ENCODE results near the gene CHN1. TPM values are rescaled to one million over a fixed set of nuclear protein-coding genes. Genes with fewer than 3 reads are reported as not detected.

The CHN1 gene
- total RNA-seq, 2 experiments from 2014 or later = 0.11 to 0.50 TPM

DNA sequence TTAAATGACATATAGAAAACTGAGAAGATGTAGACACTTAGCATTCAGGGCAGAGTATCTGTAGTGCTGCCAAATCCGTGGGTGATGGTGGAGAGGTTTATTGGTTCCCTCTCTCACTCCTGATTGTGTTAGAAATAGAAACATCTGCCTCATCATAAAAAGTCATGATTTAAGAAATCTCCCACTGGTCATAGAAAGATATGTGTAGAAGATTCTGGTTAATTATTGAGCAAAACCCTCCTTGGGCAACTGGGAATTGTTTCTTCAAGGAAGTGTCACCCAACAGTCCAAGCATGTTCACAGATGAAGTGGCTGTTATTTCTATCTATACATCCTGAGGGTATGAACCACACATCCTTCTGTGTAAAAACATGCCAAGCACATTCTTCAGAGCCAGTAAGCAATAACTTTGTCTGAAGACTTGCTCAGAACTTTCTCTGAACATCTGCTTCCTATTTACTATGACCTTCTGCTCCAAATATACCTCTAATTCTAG is 207.4 kb downstream of the CHN1 start:
- Mint-ChIP-seq H3K4me3 (no peak overlapping the region), H3K9me3 (ENCODE audit: insufficient read depth) (no peaks in the 10 kb centered on the region), H3K27ac (no peak overlapping the region), H3K4me1 (ENCODE audit: low read depth) (peaks cover 5% of the 10 kb centered on the region), H3K36me3 (ENCODE audit: low read depth) (no peaks in the 10 kb centered on the region), H3K27me3 (ENCODE audit: low read depth) (peaks cover 4% of the 10 kb centered on the region)
- ATAC-seq = no peak
- DNase-seq = no peak
- ChIA-PET POLR2A (no interaction called here), CTCF (interaction anchor here (1.1 to 2.1 kb wide), 3 partner anchors 27 to 99 kb away, joined by 3 to 7 read pairs (median 6); no protein-coding TSS in a partner anchor)

GRCh38 chr2:174796319-174796771 is 208.8 kb downstream of the CHN1 start:
- peaks cover 5% of the 10 kb centered on the region for H3K4me1 Mint-ChIP-seq (ENCODE audit: low read depth)
- H3K36me3 Mint-ChIP-seq (ENCODE audit: low read depth) = no peaks in the 10 kb centered on the region
- no peak for DNase-seq
- peaks cover 4% of the 10 kb centered on the region for H3K27me3 Mint-ChIP-seq (ENCODE audit: low read depth)
- no peak overlapping the region for H3K4me3 Mint-ChIP-seq
- no peak for ATAC-seq
- no peaks in the 10 kb centered on the region for H3K9me3 Mint-ChIP-seq (ENCODE audit: insufficient read depth)
- POLR2A ChIA-PET = no interaction called here
- CTCF ChIA-PET = interaction anchor here (1.3 to 2.1 kb wide), 6 partner anchors 9 to 47 kb away, joined by 3 to 7 read pairs (median 5); no protein-coding TSS in a partner anchor
- H3K27ac Mint-ChIP-seq = no peak overlapping the region

- Mint-ChIP-seq H3K4me1 (ENCODE audit: low read depth) (peaks cover 5% of the 10 kb centered on the region), H3K27me3 (ENCODE audit: low read depth) (no peaks in the 10 kb centered on the region), H3K9me3 (ENCODE audit: insufficient read depth) (no peaks in the 10 kb centered on the region), H3K36me3 (ENCODE audit: low read depth) (no peaks in the 10 kb centered on the region), H3K4me3 (no peak overlapping the region), H3K27ac (no peak overlapping the region)
- DNase-seq = no peak
- ChIA-PET POLR2A (interaction anchor here (0.7 kb wide), 1 partner anchor 100 kb away, joined by 3 read pairs; no protein-coding TSS in a partner anchor), CTCF (interaction anchor here (0.7 to 2.3 kb wide), 8 partner anchors 17 to 216 kb away, joined by 3 to 10 read pairs (median 4); no protein-coding TSS in a partner anchor)
- ATAC-seq = no peak
Observed at GRCh38 chr2:174794851-174795374, 210.3 kb downstream of the CHN1 start.

DNA sequence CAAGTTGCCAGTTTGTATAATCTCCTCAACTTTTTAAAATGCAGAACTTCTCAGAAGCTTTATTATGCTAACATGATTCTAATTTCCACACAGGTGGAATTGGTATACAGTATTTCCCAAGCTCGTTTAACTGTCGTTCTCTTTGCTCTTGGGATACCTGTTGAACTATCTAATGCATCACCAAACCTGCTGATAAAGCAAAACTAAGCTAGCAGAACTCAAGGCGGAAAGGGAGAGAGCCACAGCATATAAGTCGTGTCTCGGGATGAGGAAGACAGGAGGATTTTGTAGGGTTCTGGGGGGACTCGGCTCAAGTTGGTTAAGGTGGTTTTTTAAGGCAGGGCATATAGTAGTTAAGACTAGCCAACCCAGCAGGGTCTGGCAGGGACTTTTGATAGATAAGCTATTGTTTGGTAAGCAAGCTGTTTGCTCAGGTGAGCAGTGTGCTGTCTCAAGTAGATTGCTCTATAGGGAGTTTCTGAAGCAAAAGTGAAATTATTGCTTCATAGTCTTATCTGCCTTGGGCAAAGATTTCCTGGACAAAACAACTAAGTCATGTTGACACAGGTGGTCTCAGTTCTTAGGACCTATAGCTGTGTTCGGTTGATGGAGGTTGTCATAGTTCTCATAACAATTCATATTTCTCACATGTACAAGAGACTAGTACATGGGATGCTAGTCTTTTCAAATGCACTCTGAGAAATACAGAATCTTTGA is 212.7 kb downstream of the CHN1 start:
- Mint-ChIP-seq H3K4me3 (no peak overlapping the region), H3K9me3 (ENCODE audit: insufficient read depth) (no peaks in the 10 kb centered on the region), H3K4me1 (ENCODE audit: low read depth) (peaks cover 15% of the 10 kb centered on the region), H3K27me3 (ENCODE audit: low read depth) (no peaks in the 10 kb centered on the region), H3K27ac (no peak overlapping the region), H3K36me3 (ENCODE audit: low read depth) (no peaks in the 10 kb centered on the region)
- CTCF ChIA-PET = interaction anchor here (0.8 to 1.7 kb wide), 3 partner anchors 15 to 43 kb away, joined by 3 to 4 read pairs (median 3); no protein-coding TSS in a partner anchor
- POLR2A ChIA-PET = no interaction called here
- no peak for DNase-seq
- no peak for ATAC-seq

DNA sequence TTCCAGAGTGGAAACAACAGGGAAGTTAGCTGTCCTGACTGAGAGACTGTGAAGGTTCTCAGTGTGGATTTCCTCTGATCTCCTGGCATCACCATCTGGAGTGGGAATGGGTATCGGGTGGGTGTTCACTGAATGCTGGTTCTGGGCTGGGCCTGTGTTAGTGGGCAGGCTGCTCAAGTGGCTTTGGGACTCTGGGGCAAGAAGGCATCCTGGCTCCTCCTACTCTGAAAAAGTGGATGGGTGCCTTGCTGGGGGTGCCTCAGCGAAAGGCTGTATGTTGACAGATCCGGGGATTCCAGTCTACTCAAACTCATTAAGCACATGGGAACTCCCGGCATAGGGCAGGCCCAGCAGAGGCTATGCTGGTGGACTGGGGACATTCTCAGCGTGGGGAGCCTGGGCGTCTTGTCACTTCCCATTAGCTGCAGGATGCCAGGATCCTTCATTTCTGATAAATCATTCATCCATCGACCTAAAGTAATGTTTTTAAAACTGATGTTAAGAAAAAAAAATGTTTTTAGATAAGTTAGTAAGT is 213.4 kb downstream of the CHN1 start:
- no peak overlapping the region for H3K4me3 Mint-ChIP-seq
- no peak for ATAC-seq
- H3K9me3 Mint-ChIP-seq (ENCODE audit: insufficient read depth) = no peaks in the 10 kb centered on the region
- POLR2A ChIA-PET = no interaction called here
- no peak overlapping the region for H3K27ac Mint-ChIP-seq
- no peak for DNase-seq
- no peaks in the 10 kb centered on the region for H3K36me3 Mint-ChIP-seq (ENCODE audit: low read depth)
- CTCF ChIA-PET = interaction anchor here (0.8 to 1.7 kb wide), 2 partner anchors 16 to 43 kb away, joined by 3 to 4 read pairs; no protein-coding TSS in a partner anchor
- H3K4me1 Mint-ChIP-seq (ENCODE audit: low read depth) = peaks cover 16% of the 10 kb centered on the region
- no peaks in the 10 kb centered on the region for H3K27me3 Mint-ChIP-seq (ENCODE audit: low read depth)

DNA sequence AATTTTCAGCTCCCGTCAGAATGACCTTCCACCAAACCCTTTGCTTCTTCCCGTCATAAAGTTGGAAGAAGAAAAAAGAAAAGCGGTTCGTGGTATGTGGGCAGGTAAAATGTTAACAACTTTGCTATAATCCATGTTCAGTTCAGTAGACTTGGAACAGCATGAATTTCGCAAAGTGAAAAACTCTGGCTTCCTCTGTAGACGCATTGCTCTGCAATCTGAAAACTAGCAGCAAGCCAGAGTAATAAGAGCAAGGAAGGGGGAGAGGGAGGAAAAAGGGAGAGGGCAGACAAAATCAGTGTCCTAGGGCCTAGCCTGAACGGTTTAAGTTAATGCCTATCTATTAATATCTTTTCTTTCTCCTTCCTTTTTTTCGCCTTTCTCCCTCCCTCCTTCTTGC is 214.2 kb downstream of the CHN1 start:
- Mint-ChIP-seq H3K36me3 (ENCODE audit: low read depth) (no peaks in the 10 kb centered on the region), H3K27me3 (ENCODE audit: low read depth) (no peaks in the 10 kb centered on the region), H3K9me3 (ENCODE audit: insufficient read depth) (no peaks in the 10 kb centered on the region), H3K4me3 (no peak overlapping the region), H3K27ac (no peak overlapping the region), H3K4me1 (ENCODE audit: low read depth) (peaks cover 16% of the 10 kb centered on the region)
- ChIA-PET CTCF (interaction anchor here (1.4 kb wide), 1 partner anchor 9 kb away, joined by 3 read pairs; no protein-coding TSS in a partner anchor), POLR2A (no interaction called here)
- no peak for ATAC-seq
- no peak for DNase-seq

DNA sequence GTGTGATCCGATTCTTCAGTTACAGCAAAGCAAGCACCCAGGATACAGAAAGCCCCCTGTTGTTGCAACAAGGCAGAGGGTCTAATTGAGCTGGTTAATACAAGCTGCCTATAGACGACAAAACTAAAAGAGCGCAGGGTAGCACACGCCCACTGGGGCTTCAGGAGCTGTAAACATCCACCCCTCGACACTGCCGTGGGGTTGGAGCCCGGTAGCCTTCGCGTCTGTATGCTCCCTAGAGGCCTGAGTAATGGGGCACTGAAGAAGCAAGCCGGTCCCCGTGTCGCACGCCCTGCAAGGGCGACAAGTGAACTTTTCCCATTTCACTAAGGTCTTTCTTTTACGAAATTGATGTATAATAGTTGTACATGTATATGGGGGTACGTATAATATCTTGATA is 216.2 kb downstream of the CHN1 start:
- Mint-ChIP-seq H3K4me3 (no peak overlapping the region), H3K9me3 (ENCODE audit: insufficient read depth) (no peaks in the 10 kb centered on the region), H3K36me3 (ENCODE audit: low read depth) (no peaks in the 10 kb centered on the region), H3K4me1 (ENCODE audit: low read depth) (peaks cover 11% of the 10 kb centered on the region), H3K27me3 (ENCODE audit: low read depth) (no peaks in the 10 kb centered on the region), H3K27ac (no peak overlapping the region)
- DNase-seq (no peak), ATAC-seq (no peak)
- ChIA-PET POLR2A (no interaction called here), CTCF (interaction anchor here (1.3 kb wide), 1 partner anchor 13 kb away, joined by 3 read pairs; no protein-coding TSS in a partner anchor)

DNA sequence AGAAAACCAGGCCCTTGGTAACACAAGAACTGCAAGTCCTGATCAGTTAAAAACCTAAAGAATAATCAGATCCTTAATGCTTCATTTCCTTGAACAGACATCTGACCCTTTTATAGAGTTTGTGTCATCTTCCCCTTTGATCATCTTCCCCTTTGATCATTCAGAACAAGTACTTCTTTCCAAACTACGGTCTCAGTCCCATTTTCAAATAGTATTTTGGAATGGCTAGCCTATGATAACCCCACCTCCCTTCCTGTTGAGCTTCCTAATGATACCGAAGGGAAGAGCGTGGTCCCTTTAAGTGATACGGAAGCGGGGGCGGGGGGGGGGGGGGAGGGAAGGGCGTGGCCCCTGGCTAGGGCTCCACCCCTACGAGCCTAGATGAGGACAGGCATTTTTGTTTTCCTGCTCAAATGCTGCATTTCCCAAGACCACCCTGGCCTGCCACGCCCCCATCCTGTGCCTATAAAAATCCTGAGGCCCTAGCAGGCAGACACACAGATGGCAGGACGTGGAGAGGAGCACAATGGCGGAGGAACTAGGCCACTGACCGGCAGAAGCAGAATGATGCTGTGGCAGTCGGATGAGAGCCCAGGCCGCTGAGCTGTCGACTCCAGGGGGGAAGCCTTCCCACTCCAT is 216.8 kb downstream of the CHN1 start:
- ATAC-seq = no peak
- peaks cover 11% of the 10 kb centered on the region for H3K4me1 Mint-ChIP-seq (ENCODE audit: low read depth)
- ChIA-PET CTCF (interaction anchor here (1.3 to 2.0 kb wide), 2 partner anchors 13 to 100 kb away, joined by 3 to 4 read pairs; no protein-coding TSS in a partner anchor), POLR2A (no interaction called here)
- no peaks in the 10 kb centered on the region for H3K27me3 Mint-ChIP-seq (ENCODE audit: low read depth)
- DNase-seq = no peak
- H3K9me3 Mint-ChIP-seq (ENCODE audit: insufficient read depth) = no peaks in the 10 kb centered on the region
- H3K36me3 Mint-ChIP-seq (ENCODE audit: low read depth) = no peaks in the 10 kb centered on the region
- H3K27ac Mint-ChIP-seq = peak overlapping the region; percentile 71
- H3K4me3 Mint-ChIP-seq = no peak overlapping the region

DNA sequence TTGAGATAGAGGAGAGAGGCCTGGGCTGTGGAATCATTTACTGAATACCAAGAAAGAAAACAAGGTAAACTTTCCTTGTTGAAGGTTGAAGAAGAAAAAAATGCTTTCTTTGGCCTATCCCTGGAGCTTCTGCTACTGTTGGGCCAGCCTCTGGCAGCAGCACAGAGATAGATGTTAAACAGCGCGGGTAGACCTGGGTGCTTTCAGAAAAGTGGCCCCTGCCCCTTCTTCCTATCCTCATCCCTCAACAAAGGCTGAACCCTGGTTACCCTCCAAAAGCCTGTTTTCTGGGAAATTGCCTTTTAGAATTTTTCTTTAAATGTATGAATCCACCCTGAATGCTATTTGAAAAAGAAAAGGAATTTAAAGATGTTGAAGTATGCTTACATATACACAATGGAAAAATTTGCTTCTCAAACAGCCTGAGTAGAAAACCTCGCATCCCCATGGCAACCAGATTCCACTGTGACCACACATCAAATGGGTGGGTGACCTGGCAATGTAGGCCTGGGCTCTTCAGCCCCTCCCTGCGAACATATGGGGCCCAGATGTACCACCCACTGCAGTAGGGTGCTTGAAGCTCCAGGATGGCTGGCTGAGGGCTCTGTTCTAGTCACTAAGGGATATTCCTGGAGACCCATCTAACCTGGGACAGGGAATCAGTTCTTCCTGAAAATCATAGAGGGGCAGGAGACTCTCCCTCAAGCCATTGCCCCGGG is 217.5 kb downstream of the CHN1 start:
- Mint-ChIP-seq H3K27ac (no peak overlapping the region), H3K4me3 (no peak overlapping the region), H3K36me3 (ENCODE audit: low read depth) (no peaks in the 10 kb centered on the region), H3K27me3 (ENCODE audit: low read depth) (no peaks in the 10 kb centered on the region), H3K4me1 (ENCODE audit: low read depth) (peaks cover 11% of the 10 kb centered on the region), H3K9me3 (ENCODE audit: insufficient read depth) (no peaks in the 10 kb centered on the region)
- POLR2A ChIA-PET = no interaction called here
- DNase-seq (no peak), ATAC-seq (peak; percentile 87)
- CTCF ChIA-PET = interaction anchor here (1.1 to 2.0 kb wide), 3 partner anchors 11 to 101 kb away, joined by 3 to 4 read pairs (median 3); no protein-coding TSS in a partner anchor

- Mint-ChIP-seq H3K4me1 (ENCODE audit: low read depth) (peaks cover 11% of the 10 kb centered on the region), H3K27me3 (ENCODE audit: low read depth) (no peaks in the 10 kb centered on the region), H3K27ac (no peak overlapping the region), H3K36me3 (ENCODE audit: low read depth) (no peaks in the 10 kb centered on the region), H3K4me3 (no peak overlapping the region), H3K9me3 (ENCODE audit: insufficient read depth) (no peaks in the 10 kb centered on the region)
- DNase-seq (no peak), ATAC-seq (no peak)
- ChIA-PET CTCF (interaction anchor here (1.2 to 2.8 kb wide), 2 partner anchors 10 to 37 kb away, joined by 3 to 10 read pairs; no protein-coding TSS in a partner anchor), POLR2A (no interaction called here)
Observed at GRCh38 chr2:174786066-174786725, 219.0 kb downstream of the CHN1 start.

DNA sequence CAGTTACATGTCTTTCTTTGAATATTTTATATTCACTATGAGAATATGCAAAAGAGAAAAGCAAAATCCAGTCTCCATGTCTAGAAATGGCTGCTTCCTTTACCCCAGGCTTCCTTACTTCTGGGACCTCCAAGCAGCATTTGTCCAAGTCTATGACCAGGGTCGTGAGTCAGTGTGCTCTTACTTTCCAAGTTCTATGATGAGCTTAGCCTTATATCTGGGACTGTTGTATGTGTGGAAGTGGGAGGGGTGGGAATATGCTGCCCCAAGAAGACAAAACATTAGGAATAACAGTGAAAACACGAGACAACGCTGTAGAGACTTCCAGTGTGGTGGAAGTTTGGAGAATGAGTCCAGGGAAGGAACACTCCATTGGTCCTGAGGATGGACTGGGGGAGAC is 219.7 kb downstream of the CHN1 start:
- CTCF ChIA-PET = interaction anchor here (1.1 to 2.8 kb wide), 2 partner anchors 13 to 37 kb away, joined by 5 to 10 read pairs; no protein-coding TSS in a partner anchor
- Mint-ChIP-seq H3K27me3 (ENCODE audit: low read depth) (no peaks in the 10 kb centered on the region), H3K27ac (no peak overlapping the region), H3K36me3 (ENCODE audit: low read depth) (no peaks in the 10 kb centered on the region), H3K9me3 (ENCODE audit: insufficient read depth) (no peaks in the 10 kb centered on the region), H3K4me3 (no peak overlapping the region), H3K4me1 (ENCODE audit: low read depth) (peaks cover 13% of the 10 kb centered on the region)
- no peak for ATAC-seq
- POLR2A ChIA-PET = no interaction called here
- no peak for DNase-seq

Measured in activated CD8-positive, alpha-beta T cell treated with anti-CD3 and anti-CD28 coated beads, Interleukin-2, amount 10 ng/mL, durations not matched to agents 7 days and 5 days (primary cell).